GM21381 (cell line): ENCODE results near the gene SPON2.

Source experiments
- ATAC-seq: cut with Tn5 transposase; IDR thresholded peaks from one replicate; pipeline ENCODE4 v1.9.1; 2021; ENCODE audit warnings: mild to moderate bottlenecking, moderate library complexity; ENCODE audit not compliant: unreplicated experiment

The SPON2 gene

GRCh38 chr4:1208970-1209704, 36.8 kb upstream of the SPON2 start:
- no peak for ATAC-seq

- ATAC-seq: no peak
These were observed 36.0 kb upstream of the SPON2 start for GRCh38 chr4:1208266-1208961.

- ATAC-seq: no peak
These were observed 35.4 kb upstream of the SPON2 start for GRCh38 chr4:1207603-1208265.

- no peak for ATAC-seq
These were observed 34.7 kb upstream of the SPON2 start for GRCh38 chr4:1207157-1207470.

- no peak for ATAC-seq
These were observed 34.1 kb upstream of the SPON2 start for GRCh38 chr4:1206299-1207156.

GRCh38 chr4:1205586-1206298, 33.4 kb upstream of the SPON2 start:
- no peak for ATAC-seq

GRCh38 chr4:1204828-1205585, 32.6 kb upstream of the SPON2 start:
- ATAC-seq: no peak

GRCh38 chr4:1204286-1204827, 32.0 kb upstream of the SPON2 start:
- ATAC-seq: no peak

GRCh38 chr4:1203026-1203616, 30.7 kb upstream of the SPON2 start:
- no peak for ATAC-seq

- ATAC-seq: no peak
These were observed 30.2 kb upstream of the SPON2 start for GRCh38 chr4:1202526-1203011.

- ATAC-seq: peak; percentile 21
These were observed 29.6 kb upstream of the SPON2 start for GRCh38 chr4:1201851-1202525.

GRCh38 chr4:1200425-1201035, 28.1 kb upstream of the SPON2 start:
- ATAC-seq: peak; percentile 8

- no peak for ATAC-seq
These were observed 27.4 kb upstream of the SPON2 start for GRCh38 chr4:1199556-1200331.

GRCh38 chr4:1198098-1198844, 25.9 kb upstream of the SPON2 start:
- no peak for ATAC-seq

- ATAC-seq: no peak
These were observed 24.2 kb upstream of the SPON2 start for GRCh38 chr4:1196421-1197183.

GRCh38 chr4:1195891-1196401, 23.6 kb upstream of the SPON2 start:
- no peak for ATAC-seq
